ENCODE results near the gene CRY2.

- no peak for TF ChIP-seq POLR2A (IDR thresholded peaks at IDR 0.05)
- no peak for TF ChIP-seq CTCF (IDR thresholded peaks at IDR 0.05)
These were observed 29.9 kb downstream of the CRY2 start for GRCh38 chr11:45877221-45877620.
